Activated T-helper 17 cell treated with anti-CD3 and anti-CD28 coated beads, Interleukin-2, amount 50 U/mL, for 72 hours (primary cell): ENCODE measurements around the gene ATM. TPM values are rescaled to one million over a fixed set of nuclear protein-coding genes. Genes with fewer than 3 reads are reported as not detected.

Source experiments
- ATAC-seq: fragments of 150-1000 bp; cut with Tn5 transposase; replicated peaks from 2 replicates; pipeline ENCODE4 v1.10.0; 2021; ENCODE audit warnings: mild to moderate bottlenecking, moderate library complexity
- H3K27ac Mint-ChIP-seq: one replicate; pipeline ENCODE4 v1.8.0; 2022; ENCODE audit warnings: mixed read lengths
- H3K27me3 Mint-ChIP-seq: one replicate; pipeline ENCODE4 v1.8.0; 2022; ENCODE audit warnings: mixed read lengths
- H3K36me3 Mint-ChIP-seq: one replicate; pipeline ENCODE4 v1.8.0; 2022; ENCODE audit warnings: low read depth, mild to moderate bottlenecking, mixed read lengths
- H3K4me1 Mint-ChIP-seq: one replicate; pipeline ENCODE4 v1.8.0; 2022; ENCODE audit warnings: mixed read lengths
- H3K4me3 Mint-ChIP-seq: one replicate; pipeline ENCODE4 v1.8.0; 2022; ENCODE audit warnings: mild to moderate bottlenecking, mixed read lengths
- H3K9me3 Mint-ChIP-seq: one replicate; pipeline ENCODE4 v1.8.0; 2022; ENCODE audit warnings: mixed read lengths
- total RNA-seq, 2 donors: library from RNA; stranded (reverse); gene quantifications; one replicate each; pipeline ENCODE4 v1.2.3, GENCODE V29; 2022

ATM gene
- 10 to 100 TPM; 43.6 to 89.7 TPM for total RNA-seq

GRCh38 chr11:108222574-108223347 is at the start of gene ATM, which contains the start of gene NPAT:
TSS of gene ATM (plus strand) at chr11:108223067. CDS start at chr11:108227625, 4,558 bp downstream.
TSS of gene NPAT (minus strand) at chr11:108222638. CDS start at chr11:108222536, 102 bp downstream.
- Mint-ChIP-seq H3K9me3 (no peaks in the 10 kb centered on the region), H3K4me1 (peaks cover 41% of the 10 kb centered on the region), H3K27me3 (no peaks in the 10 kb centered on the region), H3K36me3 (peaks cover 26% of the 10 kb centered on the region), H3K4me3 (no peak within 1 kb of the TSS), H3K27ac (no peak within 1 kb of the TSS)
- ATAC-seq: peak; percentile 73

DNA sequence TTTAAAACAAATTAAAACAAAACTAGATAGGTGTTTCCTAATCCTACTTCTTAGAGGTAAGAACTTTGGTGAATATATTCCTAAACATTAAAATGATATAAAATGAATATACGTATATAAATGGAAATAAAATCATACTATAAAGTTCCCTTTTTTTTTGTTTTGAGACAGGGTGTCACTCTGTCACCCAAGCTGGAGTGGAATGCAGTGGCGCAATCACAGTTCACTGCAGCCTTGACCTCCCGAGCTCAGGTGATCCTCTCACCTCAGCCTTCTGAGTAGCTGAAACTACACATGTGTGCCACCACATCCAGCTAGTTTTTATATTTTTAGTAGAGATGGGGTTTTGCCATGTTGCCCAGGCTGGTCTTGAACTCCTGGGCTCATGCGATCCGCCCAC is 45.3 kb upstream of the ATM start:
- H3K4me1 Mint-ChIP-seq: no peaks in the 10 kb centered on the region
- H3K27ac Mint-ChIP-seq: no peak overlapping the region
- H3K27me3 Mint-ChIP-seq: no peaks in the 10 kb centered on the region
- no peak overlapping the region for H3K4me3 Mint-ChIP-seq
- H3K9me3 Mint-ChIP-seq: no peaks in the 10 kb centered on the region
- peaks cover 100% of the 10 kb centered on the region for H3K36me3 Mint-ChIP-seq
- no peak for ATAC-seq

DNA sequence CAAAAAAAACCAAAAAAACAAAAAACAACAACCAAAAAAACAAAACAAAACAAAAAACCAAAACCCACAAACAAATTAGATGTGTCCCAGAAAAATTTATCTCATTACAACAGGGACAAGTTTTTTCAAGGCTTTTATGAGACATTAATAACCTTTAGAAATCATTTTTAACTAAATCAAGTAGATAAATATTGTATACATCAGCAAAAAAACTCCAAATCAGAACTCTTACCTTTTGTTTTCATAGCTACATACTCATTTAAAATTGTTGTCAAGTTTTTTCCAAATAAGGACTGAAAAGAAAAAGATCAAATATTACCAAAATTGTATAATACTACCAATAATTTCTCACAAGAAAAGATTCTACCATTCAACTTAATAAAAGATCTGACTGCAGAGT is 29.1 kb upstream of the ATM start:
- peaks cover 10% of the 10 kb centered on the region for H3K4me1 Mint-ChIP-seq
- H3K9me3 Mint-ChIP-seq: no peaks in the 10 kb centered on the region
- H3K36me3 Mint-ChIP-seq: peaks cover 99% of the 10 kb centered on the region
- H3K4me3 Mint-ChIP-seq: no peak overlapping the region
- no peaks in the 10 kb centered on the region for H3K27me3 Mint-ChIP-seq
- no peak overlapping the region for H3K27ac Mint-ChIP-seq
- ATAC-seq: no peak

DNA sequence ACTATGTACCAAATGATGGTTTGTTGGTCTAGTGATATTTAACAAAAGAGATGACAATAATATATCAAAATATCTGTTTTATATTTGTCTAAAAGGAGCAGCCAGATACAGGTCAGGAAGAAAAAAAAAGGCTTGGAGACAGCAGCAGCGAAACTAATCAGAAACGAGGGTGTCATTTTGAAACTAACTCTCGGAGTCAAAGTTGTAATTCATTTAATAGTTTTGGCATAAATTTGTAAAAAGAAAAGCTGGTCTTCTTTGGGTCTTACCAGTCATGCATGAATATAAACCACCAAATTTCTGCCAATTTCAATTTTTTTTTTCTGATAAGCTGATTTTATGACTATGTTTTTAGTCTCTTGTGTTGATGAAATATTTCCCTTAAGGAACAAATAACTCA is 26.0 kb upstream of the ATM start:
- H3K36me3 Mint-ChIP-seq: peaks cover 82% of the 10 kb centered on the region
- peak overlapping the region; percentile 79 for H3K27ac Mint-ChIP-seq
- peaks cover 30% of the 10 kb centered on the region for H3K4me1 Mint-ChIP-seq

DNA sequence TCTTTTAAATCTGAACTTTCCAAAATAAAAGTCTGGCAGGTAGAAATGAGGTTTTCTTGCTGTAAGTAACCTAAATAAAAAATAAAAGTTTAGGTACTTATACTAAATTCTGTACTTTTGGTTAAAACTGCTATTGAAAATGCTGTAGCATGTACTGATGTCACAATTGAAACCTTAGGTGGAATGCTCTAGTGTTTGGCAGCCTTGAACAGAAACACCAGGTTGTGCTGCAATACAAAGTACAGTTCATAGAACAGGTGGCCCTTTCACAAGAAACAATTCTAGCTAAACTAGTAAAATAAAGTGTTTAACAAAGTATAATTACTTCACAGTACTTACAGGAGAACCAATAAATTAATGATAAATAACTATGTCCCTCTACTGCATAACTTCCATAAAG is 25.5 kb upstream of the ATM start:
- H3K27ac Mint-ChIP-seq: peak overlapping the region; percentile 79
- no peaks in the 10 kb centered on the region for H3K27me3 Mint-ChIP-seq
- peaks cover 79% of the 10 kb centered on the region for H3K36me3 Mint-ChIP-seq
- H3K4me3 Mint-ChIP-seq: peak overlapping the region; percentile 63
- no peaks in the 10 kb centered on the region for H3K9me3 Mint-ChIP-seq
- peak; percentile 13 for ATAC-seq
- H3K4me1 Mint-ChIP-seq: peaks cover 30% of the 10 kb centered on the region

More for the DNA sequence above, 26.0 kb upstream of the ATM start:
- H3K27me3 Mint-ChIP-seq: no peaks in the 10 kb centered on the region
- peak; percentile 8 for ATAC-seq
- peak overlapping the region; percentile 63 for H3K4me3 Mint-ChIP-seq
- no peaks in the 10 kb centered on the region for H3K9me3 Mint-ChIP-seq

GRCh38 chr11:108198833-108199232 is 24.0 kb upstream of the ATM start:
- H3K9me3 Mint-ChIP-seq: no peaks in the 10 kb centered on the region
- H3K36me3 Mint-ChIP-seq: peaks cover 79% of the 10 kb centered on the region
- H3K27me3 Mint-ChIP-seq: no peaks in the 10 kb centered on the region
- H3K27ac Mint-ChIP-seq: peak overlapping the region; percentile 79
- H3K4me1 Mint-ChIP-seq: peaks cover 41% of the 10 kb centered on the region
- no peak for ATAC-seq
- peak overlapping the region; percentile 63 for H3K4me3 Mint-ChIP-seq

- ATAC-seq: peak; percentile 93
- Mint-ChIP-seq H3K27me3 (no peaks in the 10 kb centered on the region), H3K27ac (peak overlapping the region; percentile 79), H3K4me3 (peak overlapping the region; percentile 63), H3K36me3 (peaks cover 79% of the 10 kb centered on the region), H3K4me1 (peaks cover 45% of the 10 kb centered on the region), H3K9me3 (no peaks in the 10 kb centered on the region)
Measured at GRCh38 chr11:108199446-108200321, 23.2 kb upstream of the ATM start.

DNA sequence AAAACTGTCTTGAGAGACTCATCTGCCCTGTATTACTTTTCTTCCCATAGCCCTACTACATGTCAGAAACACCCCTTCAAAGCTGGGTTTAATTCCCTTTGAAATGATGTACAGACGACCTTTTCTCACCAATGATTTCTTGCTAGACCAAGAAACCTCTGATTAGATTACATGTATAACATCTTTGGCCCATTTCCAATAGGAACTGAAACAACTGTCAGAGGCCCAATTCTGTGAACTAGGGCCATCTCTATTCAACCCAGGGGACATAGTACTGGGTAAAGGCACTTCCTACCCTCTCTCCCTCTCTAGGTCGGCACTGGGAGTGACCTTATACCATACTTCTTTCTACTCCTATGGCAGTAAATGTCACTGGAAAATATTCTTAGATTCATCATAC is 19.8 kb upstream of the ATM start:
- no peaks in the 10 kb centered on the region for H3K27me3 Mint-ChIP-seq
- H3K36me3 Mint-ChIP-seq: peaks cover 79% of the 10 kb centered on the region
- H3K4me1 Mint-ChIP-seq: peaks cover 52% of the 10 kb centered on the region
- no peaks in the 10 kb centered on the region for H3K9me3 Mint-ChIP-seq
- ATAC-seq: no peak
- H3K4me3 Mint-ChIP-seq: no peak overlapping the region
- peak overlapping the region; percentile 57 for H3K27ac Mint-ChIP-seq

DNA sequence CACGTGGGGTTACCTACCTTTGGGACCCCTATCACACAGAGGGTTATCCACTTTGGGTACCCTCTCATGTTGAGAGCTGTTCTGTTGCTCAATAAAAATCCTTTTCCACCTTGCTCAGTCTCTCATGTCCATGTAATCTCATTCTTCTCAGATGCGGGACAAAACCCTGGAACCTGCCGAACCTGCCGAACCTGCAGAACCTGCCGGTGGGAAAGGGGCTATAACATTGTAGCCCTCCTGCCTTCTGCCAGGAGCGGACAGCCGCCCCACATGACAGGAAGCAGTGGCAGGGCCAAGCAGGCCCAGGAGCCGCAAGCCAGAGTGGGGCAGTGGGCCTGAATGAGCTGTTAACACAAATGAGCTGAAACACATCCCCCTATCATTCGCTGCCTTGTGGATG is 18.5 kb upstream of the ATM start:
- no peaks in the 10 kb centered on the region for H3K27me3 Mint-ChIP-seq
- no peak for ATAC-seq
- peaks cover 46% of the 10 kb centered on the region for H3K4me1 Mint-ChIP-seq
- peak overlapping the region; percentile 52 for H3K4me3 Mint-ChIP-seq
- peaks cover 79% of the 10 kb centered on the region for H3K36me3 Mint-ChIP-seq
- peak overlapping the region; percentile 64 for H3K27ac Mint-ChIP-seq
- H3K9me3 Mint-ChIP-seq: no peaks in the 10 kb centered on the region

- Mint-ChIP-seq H3K27ac (peak overlapping the region; percentile 64), H3K4me3 (peak overlapping the region; percentile 52), H3K27me3 (no peaks in the 10 kb centered on the region), H3K9me3 (no peaks in the 10 kb centered on the region), H3K36me3 (peaks cover 79% of the 10 kb centered on the region), H3K4me1 (peaks cover 41% of the 10 kb centered on the region)
- ATAC-seq: peak; percentile 68
Measured at GRCh38 chr11:108204929-108205499, 17.9 kb upstream of the ATM start.

- Mint-ChIP-seq H3K36me3 (peaks cover 90% of the 10 kb centered on the region), H3K4me3 (peak overlapping the region; percentile 52), H3K27ac (peak overlapping the region; percentile 22), H3K27me3 (no peaks in the 10 kb centered on the region), H3K4me1 (peaks cover 42% of the 10 kb centered on the region), H3K9me3 (no peaks in the 10 kb centered on the region)
- ATAC-seq: no peak
Measured at GRCh38 chr11:108206171-108206570, 16.7 kb upstream of the ATM start.

DNA sequence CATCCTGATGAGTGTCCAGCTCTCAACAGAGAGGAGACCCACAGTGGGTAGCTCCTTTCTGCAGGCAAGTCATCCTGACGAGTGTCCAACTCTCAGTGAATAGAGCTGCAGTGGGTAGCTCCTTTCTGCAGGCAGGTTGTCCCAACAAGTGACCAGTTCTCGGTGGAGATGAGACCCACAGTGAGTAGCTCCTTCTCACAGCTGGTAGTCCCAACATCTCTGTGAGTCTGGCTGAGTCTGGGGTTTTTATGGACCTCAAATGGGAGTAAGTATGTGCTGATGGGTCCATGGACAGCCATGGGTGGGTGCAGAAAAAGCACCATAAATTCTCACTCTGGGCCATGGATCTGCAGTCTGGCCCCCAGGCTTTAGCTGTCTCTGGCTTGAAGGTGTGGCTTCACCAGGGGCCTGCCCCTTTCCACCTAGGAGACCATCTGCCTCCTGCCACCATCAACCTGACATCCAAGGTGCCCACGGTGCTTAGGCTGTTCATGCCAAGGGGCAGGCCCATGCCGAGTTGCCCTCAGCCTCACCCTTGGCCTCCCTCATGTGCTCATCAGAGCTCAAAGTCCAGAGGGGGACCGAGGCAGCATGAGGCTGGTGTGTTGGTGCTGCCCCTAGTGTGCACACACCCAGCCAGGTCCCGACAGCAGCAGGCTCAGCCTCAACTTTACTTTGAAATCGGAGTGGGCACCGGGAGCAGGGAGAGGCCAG is 15.7 kb upstream of the ATM start:
- ATAC-seq: no peak
- Mint-ChIP-seq H3K9me3 (no peaks in the 10 kb centered on the region), H3K27me3 (no peaks in the 10 kb centered on the region), H3K36me3 (peaks cover 99% of the 10 kb centered on the region), H3K27ac (no peak overlapping the region), H3K4me3 (no peak overlapping the region), H3K4me1 (peaks cover 42% of the 10 kb centered on the region)

- H3K4me1 Mint-ChIP-seq: peaks cover 42% of the 10 kb centered on the region
Measured at GRCh38 chr11:108207683-108208060, 15.2 kb upstream of the ATM start.

GRCh38 chr11:108210441-108210840 is 12.4 kb upstream of the ATM start:
- peaks cover 100% of the 10 kb centered on the region for H3K36me3 Mint-ChIP-seq
- no peaks in the 10 kb centered on the region for H3K9me3 Mint-ChIP-seq
- H3K4me1 Mint-ChIP-seq: peaks cover 33% of the 10 kb centered on the region
- H3K27ac Mint-ChIP-seq: peak overlapping the region; percentile 84
- no peaks in the 10 kb centered on the region for H3K27me3 Mint-ChIP-seq
- ATAC-seq: peak; percentile 59
- peak overlapping the region; percentile 66 for H3K4me3 Mint-ChIP-seq

More at GRCh38 chr11:108207683-108208060, 15.2 kb upstream of the ATM start:
- no peak for ATAC-seq
- no peaks in the 10 kb centered on the region for H3K27me3 Mint-ChIP-seq
- H3K9me3 Mint-ChIP-seq: no peaks in the 10 kb centered on the region
- no peak overlapping the region for H3K4me3 Mint-ChIP-seq
- H3K27ac Mint-ChIP-seq: no peak overlapping the region
- peaks cover 100% of the 10 kb centered on the region for H3K36me3 Mint-ChIP-seq
